Measurements from ENCODE around the gene HOMER2.

Gene HOMER2

GRCh38 chr15:82835391-82835917, 117.1 kb downstream of the HOMER2 start:
- no peak for TF ChIP-seq GATA3 (IDR thresholded peaks at IDR 0.05; ENCODE audit: low read depth, low read length)
- no peak for TF ChIP-seq GATA2 (IDR thresholded peaks at IDR 0.05; ENCODE audit: low read depth, low read length)

DNA sequence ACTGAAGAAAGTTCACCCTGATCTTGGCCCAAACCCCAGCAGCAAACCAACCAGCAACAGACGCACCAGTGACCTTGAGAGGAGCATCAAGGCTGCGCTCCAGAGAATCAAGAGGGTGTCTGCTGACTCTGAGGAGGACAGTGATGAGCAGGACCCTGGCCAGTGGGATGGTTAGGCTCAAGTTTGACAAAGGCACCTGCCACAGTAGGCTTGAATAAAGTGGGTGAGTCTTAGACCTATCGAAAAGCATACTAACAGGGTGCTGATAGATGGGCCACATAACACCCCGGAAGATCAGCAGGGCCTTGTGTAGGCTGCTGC, 119.2 kb downstream of the HOMER2 start:
- TF ChIP-seq GATA2 (IDR thresholded peaks at IDR 0.05; ENCODE audit: low read depth, low read length) (no peak), GATA3 (IDR thresholded peaks at IDR 0.05; ENCODE audit: low read depth, low read length) (no peak)

DNA sequence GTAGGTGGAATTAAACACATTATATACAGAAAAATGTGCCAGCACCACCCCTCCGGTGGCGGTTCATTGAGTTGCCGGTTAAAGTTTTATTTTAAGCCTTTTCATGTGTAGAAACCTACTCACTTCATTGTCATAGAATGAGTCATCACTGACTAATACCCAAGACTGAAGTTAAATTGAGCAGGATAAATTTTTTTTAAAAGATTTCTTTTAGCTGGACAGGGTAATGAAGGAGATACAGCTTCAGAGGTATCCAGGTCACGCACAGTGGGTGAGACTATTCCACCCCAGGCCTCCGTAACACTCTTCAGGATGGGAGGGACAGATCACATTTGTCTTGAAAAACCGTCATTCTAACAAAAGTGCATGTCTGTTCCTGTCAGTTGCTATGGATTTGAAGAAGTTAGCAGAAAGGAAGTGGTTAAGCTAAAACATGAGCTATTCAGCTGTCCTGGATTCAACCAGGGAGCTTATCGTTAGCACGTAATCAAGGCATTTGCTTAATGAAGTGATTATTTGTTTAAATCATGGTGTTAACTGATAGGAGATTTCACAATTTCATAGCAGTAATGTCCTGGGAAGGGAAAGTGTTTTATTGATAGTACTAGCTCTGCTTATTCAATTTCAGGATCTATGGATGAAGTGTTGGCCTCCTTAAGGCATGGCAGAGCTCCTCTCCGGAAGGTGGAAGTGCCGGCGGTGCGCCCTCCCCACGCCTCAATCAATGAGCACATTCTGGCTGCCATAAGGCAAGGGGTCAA, 119.7 kb downstream of the HOMER2 start:
- no peak for TF ChIP-seq GATA3 (IDR thresholded peaks at IDR 0.05; ENCODE audit: low read depth, low read length)
- TF ChIP-seq GATA2 (IDR thresholded peaks at IDR 0.05; ENCODE audit: low read depth, low read length) = no peak

DNA sequence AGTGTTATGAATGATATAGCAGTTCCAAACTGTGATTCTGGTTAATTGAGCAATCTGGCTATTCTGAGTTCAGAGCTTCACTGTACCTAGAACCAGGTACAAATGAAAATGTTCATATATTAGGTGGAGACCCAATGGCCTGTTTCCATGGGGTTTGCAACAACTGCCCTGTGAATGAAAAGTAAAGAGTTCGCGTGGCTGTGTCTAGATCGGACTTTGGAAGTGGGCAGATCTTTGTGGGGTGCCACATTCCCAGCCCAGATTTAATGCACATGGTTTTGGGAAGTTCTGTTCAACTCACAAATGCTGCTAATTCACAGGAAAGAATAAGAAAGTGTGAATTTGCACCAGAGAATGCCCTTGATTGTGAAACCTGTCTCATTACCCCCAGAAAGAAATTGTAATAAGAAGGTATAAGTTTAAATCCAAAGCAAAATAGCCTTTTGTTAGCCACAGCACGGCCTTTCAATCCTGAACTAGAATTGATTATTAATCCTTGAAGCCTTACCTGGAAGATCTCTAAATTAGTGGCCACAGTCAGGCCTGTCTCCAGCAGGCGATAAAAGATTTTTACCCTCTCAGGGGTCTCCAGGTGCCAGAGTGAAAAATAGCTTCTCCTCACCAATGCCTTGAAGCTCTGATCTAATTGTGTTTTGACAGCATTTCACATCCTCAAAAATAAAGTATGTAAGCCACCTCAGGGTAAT, 120.5 kb downstream of the HOMER2 start:
- TF ChIP-seq GATA3 (IDR thresholded peaks at IDR 0.05; ENCODE audit: low read depth, low read length) (no peak), GATA2 (IDR thresholded peaks at IDR 0.05; ENCODE audit: low read depth, low read length) (no peak)

GRCh38 chr15:82830427-82831173, 121.9 kb downstream of the HOMER2 start:
- TF ChIP-seq GATA2 (IDR thresholded peaks at IDR 0.05; ENCODE audit: low read depth, low read length) (no peak), GATA3 (IDR thresholded peaks at IDR 0.05; ENCODE audit: low read depth, low read length) (no peak)

GRCh38 chr15:82829234-82829633, 123.3 kb downstream of the HOMER2 start:
- TF ChIP-seq GATA3 (IDR thresholded peaks at IDR 0.05; ENCODE audit: low read depth, low read length) (no peak), GATA2 (IDR thresholded peaks at IDR 0.05; ENCODE audit: low read depth, low read length) (no peak)

DNA sequence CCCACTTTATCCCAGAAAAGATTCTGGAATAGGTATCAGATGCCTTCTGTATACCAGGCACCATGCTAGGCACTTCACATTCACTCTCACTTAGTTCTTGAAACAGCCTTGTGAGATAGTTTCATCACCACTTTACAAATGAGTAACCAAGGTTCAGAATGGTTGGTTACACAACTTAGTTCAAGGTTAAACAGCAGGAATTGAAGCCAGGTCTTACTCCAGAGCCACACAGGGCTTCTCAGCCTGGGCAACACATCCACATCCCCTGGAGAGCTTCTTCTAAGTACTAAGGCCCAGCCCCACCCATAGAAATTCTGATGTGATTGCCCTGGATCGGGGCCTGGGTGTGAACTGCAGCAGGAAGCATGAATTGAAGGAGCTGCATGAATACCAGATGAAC, 124.4 kb downstream of the HOMER2 start:
- no peak for TF ChIP-seq GATA3 (IDR thresholded peaks at IDR 0.05; ENCODE audit: low read depth, low read length)
- no peak for TF ChIP-seq GATA2 (IDR thresholded peaks at IDR 0.05; ENCODE audit: low read depth, low read length)

DNA sequence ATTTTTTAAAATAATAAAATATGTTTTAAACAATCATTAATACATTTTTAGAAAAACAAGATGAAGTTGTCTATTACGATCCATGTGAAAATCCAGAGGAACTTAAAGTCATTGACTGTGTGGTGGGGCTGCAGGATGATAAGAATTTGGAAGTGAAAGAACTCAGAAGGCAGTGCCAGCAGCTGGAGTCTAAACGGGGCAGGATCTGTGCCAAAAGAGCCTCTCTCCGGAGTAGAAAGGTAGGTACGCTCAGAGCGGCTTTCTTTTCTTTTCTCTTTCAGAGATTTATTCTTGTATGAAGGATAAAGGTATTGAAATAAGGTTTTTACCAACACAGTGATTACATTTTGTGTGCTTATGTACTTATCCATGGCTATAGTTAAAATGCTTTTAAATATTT, 129.5 kb downstream of the HOMER2 start:
- no peak for TF ChIP-seq GATA2 (IDR thresholded peaks at IDR 0.05; ENCODE audit: low read depth, low read length)
- no peak for TF ChIP-seq GATA3 (IDR thresholded peaks at IDR 0.05; ENCODE audit: low read depth, low read length)

GRCh38 chr15:82820128-82820527, 132.4 kb downstream of the HOMER2 start:
- TF ChIP-seq GATA2 (IDR thresholded peaks at IDR 0.05; ENCODE audit: low read depth, low read length) (no peak), GATA3 (IDR thresholded peaks at IDR 0.05; ENCODE audit: low read depth, low read length) (no peak)

DNA sequence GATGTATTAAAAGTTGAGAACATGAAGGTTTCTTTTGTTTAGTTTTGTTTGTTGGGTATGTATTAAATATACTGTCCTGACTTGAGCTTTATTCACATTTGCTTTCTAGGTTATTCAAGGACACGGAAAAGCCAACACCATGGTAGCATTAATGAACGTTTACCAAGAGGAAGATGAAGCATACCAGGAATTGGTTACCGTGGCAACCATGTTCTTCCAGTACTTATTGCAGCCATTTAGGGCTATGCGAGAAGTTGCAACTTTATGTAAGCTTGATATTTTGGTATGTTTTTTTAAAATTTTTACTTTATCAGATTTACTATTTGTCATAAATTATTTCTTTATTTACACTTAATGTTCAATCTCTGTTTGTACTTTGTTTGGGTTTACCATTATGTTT, 139.5 kb downstream of the HOMER2 start:
- no peak for TF ChIP-seq GATA2 (IDR thresholded peaks at IDR 0.05; ENCODE audit: low read depth, low read length)
- no peak for TF ChIP-seq GATA3 (IDR thresholded peaks at IDR 0.05; ENCODE audit: low read depth, low read length)

DNA sequence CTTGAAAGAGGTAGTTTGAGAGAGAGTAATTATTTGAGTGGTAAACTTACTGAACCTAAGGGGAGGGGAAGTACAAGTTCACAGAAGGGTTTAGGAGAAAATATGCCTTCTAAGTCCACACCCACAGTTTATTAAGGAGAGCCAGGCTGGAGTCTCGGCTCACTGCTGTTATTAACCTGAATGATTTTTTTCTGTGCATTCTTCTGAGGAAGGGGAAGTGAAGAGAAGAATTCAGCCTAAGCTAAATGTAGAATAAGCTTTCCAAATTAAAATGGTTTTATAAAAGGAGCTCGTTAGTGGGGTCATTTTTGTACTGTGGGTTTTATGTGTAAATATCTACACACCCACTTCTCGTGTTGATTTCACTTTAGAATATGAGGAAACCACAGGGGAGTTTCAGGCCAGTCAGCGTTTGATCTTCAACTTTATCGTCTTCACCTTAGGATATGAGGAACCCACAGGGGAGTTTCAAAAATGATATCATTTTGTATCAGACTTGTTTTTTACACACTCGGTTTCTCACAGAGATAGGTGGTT, 141.6 kb downstream of the HOMER2 start:
- no peak for TF ChIP-seq GATA3 (IDR thresholded peaks at IDR 0.05; ENCODE audit: low read depth, low read length)
- TF ChIP-seq GATA2 (IDR thresholded peaks at IDR 0.05; ENCODE audit: low read depth, low read length) = no peak

- no peak for TF ChIP-seq GATA3 (IDR thresholded peaks at IDR 0.05; ENCODE audit: low read depth, low read length)
- no peak for TF ChIP-seq GATA2 (IDR thresholded peaks at IDR 0.05; ENCODE audit: low read depth, low read length)
Measured at GRCh38 chr15:82810061-82810889, 142.2 kb downstream of the HOMER2 start.

DNA sequence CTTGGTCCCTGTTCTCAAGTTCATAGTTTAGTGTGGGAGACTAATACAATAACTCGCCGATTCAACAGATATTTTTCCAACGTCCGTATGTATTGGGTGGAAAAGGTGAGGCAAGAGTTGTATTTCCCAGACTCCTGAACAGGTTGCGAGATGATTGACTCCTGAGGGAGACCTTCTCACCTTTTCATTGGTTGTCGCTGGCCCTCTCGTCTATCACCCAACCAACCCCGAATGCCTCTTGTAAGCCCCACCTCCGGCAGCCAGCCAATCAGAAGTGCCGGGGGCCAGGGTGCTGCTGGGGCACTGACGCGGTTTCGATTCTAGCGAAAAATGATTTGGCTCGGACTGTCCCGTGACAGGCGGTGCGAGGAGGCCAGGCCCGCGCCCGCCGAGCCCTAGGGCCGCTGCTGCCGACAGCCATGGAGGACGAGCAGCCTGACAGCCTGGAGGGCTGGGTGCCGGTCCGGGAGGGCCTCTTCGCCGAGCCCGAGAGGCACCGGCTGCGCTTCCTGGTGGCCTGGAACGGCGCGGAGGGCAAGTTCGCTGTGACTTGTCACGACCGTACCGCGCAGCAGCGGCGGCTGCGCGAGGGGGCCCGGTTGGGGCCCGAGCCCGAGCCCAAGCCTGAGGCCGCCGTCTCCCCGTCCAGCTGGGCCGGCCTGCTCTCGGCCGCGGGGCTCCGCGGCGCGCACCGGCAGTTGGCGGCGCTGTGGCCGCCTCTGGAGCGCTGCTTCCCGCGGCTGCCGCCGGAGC, 143.0 kb downstream of the HOMER2 start, which contains the start of gene WHAMM:
WHAMM (plus strand) TSS at position 321 of the 753 bp plus-strand sequence; CDS start at position 420, 99 bp downstream.
- TF ChIP-seq GATA3 (IDR thresholded peaks at IDR 0.05; ENCODE audit: low read depth, low read length) (no peak), GATA2 (IDR thresholded peaks at IDR 0.05; ENCODE audit: low read depth, low read length) (no peak)
